HL-60 (cell line): ENCODE data around the gene GSK3A.

Source experiments
- DNase-seq, 2 experiments: peaks; one replicate each; pipeline ENCODE4 v3.0.0-alpha.2; 2010 to 2020; ENCODE audit warnings: low read depth in 1 of 2, low spot score in 1 of 2
- H3K27ac ChIP-seq: fragments of 250-450 bp; sonication (Bioruptor Pico); replicated peaks from 2 replicates; pipeline ENCODE4 v1.5.1; 2020; ENCODE audit warnings: mild to moderate bottlenecking, moderate library complexity
- H3K27me3 ChIP-seq: fragments of 250-450 bp; sonication (Bioruptor Pico); 2 replicates; pipeline ENCODE4 v1.5.1; 2021; ENCODE audit warnings: mild to moderate bottlenecking, moderate library complexity; ENCODE audit not compliant: insufficient read depth, poor library complexity, severe bottlenecking
- H3K4me3 ChIP-seq: replicated peaks from 2 replicates; pipeline ENCODE4 v1.5.1; 2011; ENCODE audit warnings: mild to moderate bottlenecking, control low read depth, low read length; ENCODE audit not compliant: insufficient read depth
- CTCF ChIP-seq: IDR thresholded peaks from one replicate; pipeline ENCODE4 v1.5.1; 2011; ENCODE audit warnings: low read length, control low read depth, inconsistent platforms; ENCODE audit not compliant: insufficient read depth
- GABPA ChIP-seq: IDR thresholded peaks from 2 replicates; pipeline ENCODE4 v1.6.1; 2012; ENCODE audit warnings: low read depth
- POLR2AphosphoS5 ChIP-seq: IDR thresholded peaks from 2 replicates; pipeline ENCODE4 v1.6.1; 2012; ENCODE audit warnings: low read depth
- REST ChIP-seq: IDR thresholded peaks from 2 replicates; pipeline ENCODE4 v1.6.1; 2012; ENCODE audit warnings: low read depth; ENCODE audit not compliant: insufficient replicate concordance
- SPI1 ChIP-seq: IDR thresholded peaks from 2 replicates; pipeline ENCODE4 v1.6.1; 2012; ENCODE audit warnings: low read depth, mild to moderate bottlenecking, borderline replicate concordance

The GSK3A gene

GRCh38 chr19:42246922-42247639 lies 4.7 kb upstream of the GSK3A start:
- Histone ChIP-seq H3K27me3 (no peaks in the 10 kb centered on the region), H3K27ac (no peak overlapping the region), H3K4me3 (no peak overlapping the region)
- DNase-seq: no peak
- TF ChIP-seq CTCF: no peak
- no peak for TF ChIP-seq REST
- TF ChIP-seq GABPA: no peak
- TF ChIP-seq SPI1: no peak
- 0 out of 2 replicates have a peak, but pooled peaks have one; percentile 2 for TF ChIP-seq POLR2AphosphoS5

GRCh38 chr19:42246143-42246921 lies 3.9 kb upstream of the GSK3A start:
- H3K4me3 ChIP-seq: no peak overlapping the region

More at GRCh38 chr19:42246143-42246921, 3.9 kb upstream of the GSK3A start:
- H3K27me3 ChIP-seq: no peaks in the 10 kb centered on the region
- no peak overlapping the region for H3K27ac ChIP-seq
- TF ChIP-seq POLR2AphosphoS5 (no peak; the same call in 1 of the 2 replicates), GABPA (no peak), REST (no peak), CTCF (no peak), SPI1 (no peak)
- peak in 1 of 2 experiments; percentile 16 for DNase-seq
